GM21529 (cell line): ENCODE results near the gene TMEM196.
"Not testable (repeated sequence)": the region's sequence is repeated elsewhere in the genome, so short reads cannot be mapped to it uniquely, and the experiment has no call there.

Experiments
- ATAC-seq: cut with Tn5 transposase; IDR thresholded peaks from one replicate; pipeline ENCODE4 v1.9.1; 2021; ENCODE audit not compliant: unreplicated experiment

TMEM196 gene

DNA sequence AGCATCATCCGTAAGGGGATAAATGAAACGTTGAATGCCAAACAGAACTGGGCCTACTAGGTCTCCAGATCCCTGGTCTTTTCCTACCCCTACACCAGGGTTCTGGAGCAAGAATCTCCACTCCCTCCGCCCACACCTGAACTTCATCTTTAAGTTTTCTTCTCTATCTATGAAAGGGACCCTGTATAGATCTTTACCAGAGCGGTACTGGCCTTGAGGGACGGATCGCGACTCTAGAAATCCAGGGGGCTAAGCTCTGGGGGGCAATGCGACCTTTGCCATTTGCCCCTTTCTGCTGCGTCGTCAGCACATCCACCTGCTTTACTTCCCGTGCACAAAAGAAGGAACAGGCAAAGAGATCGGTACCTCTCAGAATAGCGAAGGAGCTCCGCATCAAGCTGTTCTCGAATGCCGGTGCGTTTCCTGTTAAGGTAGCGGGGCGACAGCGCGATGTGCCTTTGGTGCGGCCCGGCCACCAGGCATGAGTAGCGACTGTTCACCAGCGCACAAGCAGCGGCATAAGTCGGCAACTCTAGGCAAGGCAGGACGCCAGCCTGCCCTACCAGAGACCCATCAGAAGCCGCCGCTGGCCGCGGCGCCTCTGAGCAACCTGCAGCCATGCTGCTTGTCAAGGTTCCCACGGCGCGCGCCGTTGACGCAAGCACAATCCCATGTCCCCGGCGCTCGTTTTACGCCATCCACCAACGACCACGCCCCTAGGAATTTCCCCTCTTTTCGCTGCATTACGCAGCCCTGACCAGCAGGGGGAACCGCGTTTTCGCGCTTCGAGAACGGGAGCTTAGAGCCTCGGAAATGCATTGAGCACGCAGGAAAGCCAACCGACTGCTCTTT lies 64.8 kb downstream of the TMEM196 start, which contains the start of gene POLR1F:
Gene POLR1F (minus strand): TSS at position 641 of the 852 bp plus-strand sequence. CDS start 21 bp downstream, at position 620.
- ATAC-seq: peak; percentile 99

DNA sequence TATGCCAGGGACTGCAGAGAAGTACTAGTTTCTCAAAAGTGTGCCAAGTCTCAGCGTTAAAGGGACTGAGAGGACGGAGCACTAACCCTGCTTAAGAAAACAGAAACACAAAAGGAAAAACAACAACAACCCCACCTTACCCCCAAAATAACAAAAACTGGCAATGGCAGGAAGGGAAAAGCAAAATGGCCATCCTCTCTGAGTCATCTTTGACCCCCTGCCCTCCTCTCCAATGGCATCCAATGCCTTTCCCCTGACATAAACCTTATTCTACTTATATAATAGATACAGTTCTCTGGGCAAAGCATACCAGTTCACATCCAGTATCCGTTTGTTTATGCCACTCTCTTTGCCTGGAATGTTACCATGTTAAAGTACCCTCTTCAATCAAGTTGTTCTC lies 66.2 kb downstream of the TMEM196 start:
- no peak for ATAC-seq

DNA sequence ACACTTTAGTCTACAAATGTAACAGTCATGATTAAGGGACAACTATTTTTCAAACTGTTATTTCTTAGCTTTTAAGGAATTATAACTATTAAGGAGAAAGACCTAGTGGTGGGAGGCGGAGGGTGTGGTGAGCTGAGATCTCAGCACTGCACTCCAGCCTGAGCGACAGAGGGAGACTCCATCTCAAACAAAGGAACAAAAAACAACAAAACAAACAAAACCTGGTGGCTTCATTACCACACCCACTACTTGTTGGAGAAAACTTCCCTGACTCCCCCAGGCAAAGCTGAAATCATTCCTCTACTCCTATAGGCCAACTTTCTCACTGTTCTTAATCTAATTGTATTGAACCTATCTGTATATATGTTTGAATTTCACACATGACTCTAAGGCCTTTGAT lies 67.8 kb downstream of the TMEM196 start:
- no peak for ATAC-seq

DNA sequence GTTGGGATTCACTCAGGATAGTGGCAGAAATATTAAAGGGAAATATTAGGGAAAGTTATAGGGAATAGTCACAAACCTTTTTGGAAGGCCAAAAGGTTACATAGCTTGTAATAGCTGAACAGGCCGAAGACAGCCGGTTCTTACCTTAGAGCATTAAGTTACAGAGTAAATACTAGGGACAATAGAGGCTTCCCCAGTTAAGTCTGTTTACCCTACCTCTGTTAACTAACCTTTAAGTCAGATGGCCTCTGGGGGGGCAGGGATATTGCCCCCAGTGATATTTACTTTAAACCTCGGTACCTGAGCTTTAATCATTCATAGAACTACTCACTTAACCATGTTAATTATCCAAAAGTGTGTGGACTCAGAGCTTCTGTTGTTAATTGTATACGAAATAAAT lies 71.9 kb downstream of the TMEM196 start:
- ATAC-seq: no peak

DNA sequence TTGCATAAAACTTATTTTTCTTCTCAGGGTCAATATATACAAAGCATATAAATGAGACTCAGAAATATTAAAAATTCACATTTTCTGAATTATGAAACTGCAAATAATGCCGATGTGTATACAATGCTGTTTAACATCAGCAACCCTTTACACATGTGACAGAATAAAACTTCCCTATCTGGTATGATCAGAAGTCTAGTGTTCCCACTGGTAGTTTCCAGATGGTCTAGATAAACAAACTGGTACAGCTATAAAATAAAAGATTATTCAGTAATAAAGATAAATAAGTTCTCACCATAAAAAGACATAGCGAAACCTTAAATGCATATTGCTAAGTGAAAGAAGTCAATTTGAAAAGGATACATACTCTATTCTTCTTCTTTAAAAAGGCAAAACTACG lies 72.5 kb downstream of the TMEM196 start:
- ATAC-seq: no peak

DNA sequence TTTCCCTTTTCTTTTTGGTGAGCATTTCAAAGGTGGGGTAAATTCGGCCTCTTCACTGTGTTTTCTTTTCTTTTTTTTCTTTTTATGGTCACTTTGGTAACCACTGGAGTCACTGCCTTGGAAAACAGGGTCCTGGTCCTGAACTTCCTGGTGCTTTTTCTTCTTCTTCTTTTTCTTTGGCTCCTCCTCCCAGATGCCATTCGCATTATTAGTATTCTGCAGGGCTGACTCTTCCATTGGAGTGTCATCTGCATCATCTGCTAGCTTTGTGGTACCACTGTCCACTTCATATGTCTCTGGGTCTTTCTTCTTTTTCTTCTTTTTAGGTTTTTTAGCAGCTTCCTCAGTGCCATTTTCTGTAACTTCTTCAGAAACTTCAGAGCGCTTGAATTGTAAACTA lies 75.1 kb downstream of the TMEM196 start:
- ATAC-seq: no peak

DNA sequence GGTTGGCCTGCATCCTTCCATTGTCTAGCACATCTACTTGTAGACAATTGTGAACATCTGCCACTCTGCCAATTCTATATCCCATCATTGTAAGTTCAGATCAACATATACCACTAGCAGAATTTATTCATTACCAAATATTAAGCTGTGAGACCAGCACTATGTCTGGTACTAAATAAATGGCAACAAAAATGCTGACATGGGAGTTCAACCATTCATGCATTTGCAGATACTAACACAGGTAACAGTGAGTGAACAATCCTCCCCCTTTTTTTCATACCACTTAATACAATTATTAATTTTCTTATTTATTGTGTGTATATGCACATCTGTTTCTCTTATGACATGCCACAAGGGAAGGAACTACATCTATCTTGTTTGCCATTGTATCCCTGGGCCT lies 76.5 kb downstream of the TMEM196 start:
- no peak for ATAC-seq

DNA sequence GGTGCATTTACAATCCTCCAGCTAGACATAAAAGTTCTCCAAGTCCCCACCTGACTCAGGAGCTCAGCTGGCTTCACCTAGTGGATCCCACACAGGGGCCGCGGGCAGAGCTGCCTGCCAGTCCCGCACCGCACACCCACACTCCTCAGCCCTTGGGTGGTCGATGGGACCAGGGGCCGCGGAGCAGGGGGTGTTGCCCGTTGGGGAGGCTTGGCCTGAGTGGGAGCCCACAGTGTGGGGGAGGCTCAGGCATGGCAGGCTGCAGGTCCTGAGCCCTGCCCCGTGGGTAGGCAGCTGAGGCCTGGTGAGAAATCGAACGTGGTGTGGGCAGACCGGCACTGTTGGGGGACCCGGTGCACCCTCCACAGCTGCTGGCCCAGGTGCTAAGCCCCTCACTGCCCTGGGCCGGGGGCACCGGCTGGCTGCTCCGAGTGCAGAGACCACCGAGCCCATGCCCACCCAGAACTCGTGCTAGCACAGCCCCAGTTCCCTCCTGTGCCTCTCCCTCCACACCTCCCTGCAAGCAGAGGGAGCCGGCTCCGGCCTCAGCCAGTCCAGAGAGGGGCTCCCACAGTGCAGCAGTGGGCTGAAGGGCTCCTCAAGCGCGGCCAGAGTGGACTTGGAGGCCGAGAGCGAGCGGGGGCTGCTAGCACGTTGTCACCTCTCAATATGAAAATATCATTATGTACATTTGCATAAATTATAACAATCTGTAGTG lies 81.1 kb downstream of the TMEM196 start:
- ATAC-seq: no peak

DNA sequence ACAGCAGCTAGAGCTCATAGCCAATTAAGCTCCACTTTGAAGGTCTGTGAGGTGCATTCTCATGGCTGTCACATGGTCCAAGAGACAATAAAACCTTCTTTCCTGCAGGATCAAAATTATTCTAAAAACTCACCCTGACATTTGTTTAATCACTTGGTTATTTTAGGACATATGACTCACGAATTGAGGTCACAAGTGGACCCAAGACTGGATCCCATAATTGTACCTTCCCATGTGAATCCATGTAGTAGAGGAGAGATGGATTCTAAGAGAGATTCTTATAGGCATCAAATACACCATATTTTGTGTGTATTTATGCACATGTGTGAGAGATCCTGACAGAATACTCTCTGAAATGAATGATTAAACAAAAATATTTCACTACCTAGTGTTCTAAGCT lies 82.7 kb downstream of the TMEM196 start:
- no peak for ATAC-seq

DNA sequence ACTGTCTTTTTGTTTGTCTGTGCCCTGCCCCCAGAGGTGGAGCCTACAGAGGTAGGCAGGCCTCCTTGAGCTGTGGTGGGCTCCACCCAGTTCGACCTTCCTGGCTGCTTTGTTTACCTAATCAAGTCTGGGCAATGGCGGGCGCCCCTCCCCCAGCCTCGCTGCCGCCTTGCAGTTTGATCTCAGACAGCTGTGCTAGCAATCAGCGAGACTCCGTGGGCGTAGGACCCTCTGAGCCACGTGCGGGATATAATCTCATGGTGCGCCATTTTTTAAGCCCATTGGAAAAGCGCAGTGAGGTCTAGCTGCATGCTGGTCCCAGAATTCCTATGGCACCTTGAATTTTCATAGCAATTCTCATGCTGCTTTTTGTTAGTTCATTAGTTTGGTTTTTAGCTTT lies 84.3 kb downstream of the TMEM196 start:
- not testable (repeated sequence) for ATAC-seq

DNA sequence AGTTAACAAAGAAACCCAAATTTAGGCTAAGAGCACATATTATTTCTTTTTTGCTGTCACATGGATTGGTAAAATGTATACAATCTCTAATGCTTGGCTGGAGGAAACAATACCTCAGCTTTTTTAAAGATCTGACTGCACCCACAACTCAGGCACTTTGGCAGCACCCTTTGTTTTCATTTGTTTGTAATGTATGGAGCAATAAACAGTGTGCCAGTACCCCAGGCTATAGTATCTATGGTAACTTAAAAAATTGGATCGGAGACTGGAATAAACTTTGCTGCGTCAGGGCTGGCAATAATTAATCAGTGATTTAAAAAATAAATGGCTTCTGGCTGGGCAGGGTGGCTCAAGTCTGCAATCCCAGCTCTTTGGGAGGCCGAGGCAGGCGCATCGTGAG lies 91.8 kb downstream of the TMEM196 start:
- ATAC-seq: no peak

DNA sequence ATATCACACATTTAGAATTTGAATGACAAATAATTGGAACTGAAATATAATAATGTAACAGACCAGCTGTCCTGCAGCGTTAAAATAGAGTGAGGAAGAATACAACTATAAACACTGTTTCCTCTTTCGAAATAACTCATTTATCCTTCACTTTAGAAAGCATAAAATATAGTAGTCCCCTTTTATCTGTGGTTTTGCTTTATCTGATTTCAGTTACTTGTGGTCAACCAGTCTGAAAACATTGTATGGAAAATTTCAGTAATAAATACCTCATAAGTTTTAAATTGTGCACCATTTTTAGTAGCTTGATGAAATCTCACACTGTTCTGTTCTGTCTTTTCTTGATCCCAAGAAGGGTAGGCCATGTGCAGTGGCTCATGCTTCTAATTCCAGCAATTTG lies 96.2 kb downstream of the TMEM196 start:
- peak; percentile 86 for ATAC-seq

DNA sequence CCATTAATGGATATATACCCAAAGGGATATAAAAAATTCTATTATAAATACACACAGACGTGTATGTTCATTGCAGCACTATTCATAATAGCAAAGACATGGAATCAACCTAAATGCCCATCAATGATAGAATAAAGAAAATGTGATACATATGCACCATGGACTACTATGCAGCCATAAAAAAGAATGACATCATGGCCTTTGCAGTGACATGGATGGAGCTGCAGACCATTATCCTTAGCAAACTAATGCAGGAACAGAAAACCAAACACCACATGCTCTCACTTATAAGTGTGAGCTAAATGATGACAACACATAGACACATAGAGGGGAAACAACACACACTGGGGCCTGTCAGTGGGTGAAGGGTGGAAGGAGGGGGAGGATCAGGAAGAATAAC lies 97.6 kb downstream of the TMEM196 start:
- ATAC-seq: no peak

DNA sequence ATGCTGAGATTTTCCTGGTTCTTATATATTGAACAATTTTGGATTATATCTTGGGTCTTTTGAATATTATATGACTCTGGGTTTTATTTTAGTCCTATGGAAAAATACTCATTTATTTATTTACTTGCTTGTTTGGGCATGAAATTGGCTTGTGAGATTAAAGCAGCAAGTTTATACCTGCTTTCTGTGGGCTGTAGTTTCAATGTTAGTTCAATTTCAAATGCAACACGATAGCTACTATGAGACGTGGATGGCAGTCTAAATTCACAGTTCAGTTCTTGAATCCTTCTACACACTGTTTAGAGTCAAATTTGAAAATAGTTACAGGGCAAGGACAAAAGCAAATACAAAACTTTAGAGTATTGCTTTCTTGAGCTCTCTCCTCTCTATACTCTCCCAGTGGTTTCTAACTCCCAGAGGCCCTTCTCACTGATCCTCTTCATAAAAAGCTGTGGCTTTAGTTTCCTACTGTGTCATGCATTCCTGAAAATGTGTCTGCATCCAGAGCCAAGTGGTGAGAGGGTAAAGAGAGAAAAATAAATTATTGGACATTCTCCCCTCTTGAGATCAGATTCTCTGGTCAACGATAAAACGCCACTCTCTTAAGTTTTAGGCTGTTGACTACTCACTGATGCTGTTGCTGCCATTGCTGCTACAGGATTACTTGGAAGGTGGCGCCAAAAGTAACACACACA lies 99.0 kb downstream of the TMEM196 start:
- no peak for ATAC-seq

DNA sequence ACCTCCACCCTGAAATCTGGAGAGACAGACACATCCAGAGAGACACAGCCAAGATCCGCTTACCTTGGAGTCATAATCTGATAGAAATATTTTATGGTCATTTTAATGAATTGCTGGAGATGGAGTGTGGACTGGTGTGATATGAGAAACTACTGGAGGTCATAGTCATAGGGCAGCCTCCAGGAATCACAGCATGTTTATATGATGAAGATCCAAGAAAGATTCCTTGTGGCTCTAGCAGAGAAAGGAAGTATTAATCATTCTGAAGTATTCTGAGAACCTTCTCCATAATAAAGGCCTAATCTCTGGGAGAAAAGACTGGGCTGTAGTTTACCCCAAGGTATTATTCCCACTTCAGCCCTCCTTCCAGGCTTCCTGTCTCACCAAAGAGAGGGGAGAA lies 102.6 kb downstream of the TMEM196 start:
- no peak for ATAC-seq
